22Rv1 (cell line): ENCODE measurements around the gene DYNLT1.

Source experiments
- ZFX ChIP-seq: fragments of 450-650 bp; IDR thresholded peaks from 2 replicates; pipeline ENCODE4 v1.6.1; 2017; ENCODE audit warnings: antibody characterized with exemption, borderline replicate concordance
- TF ChIP-seq, protein P1 (sequence below): fragments of 450-650 bp; IDR thresholded peaks from 2 replicates; pipeline ENCODE4 v1.5.1; 2017; ENCODE audit warnings: mild to moderate bottlenecking

DNA sequence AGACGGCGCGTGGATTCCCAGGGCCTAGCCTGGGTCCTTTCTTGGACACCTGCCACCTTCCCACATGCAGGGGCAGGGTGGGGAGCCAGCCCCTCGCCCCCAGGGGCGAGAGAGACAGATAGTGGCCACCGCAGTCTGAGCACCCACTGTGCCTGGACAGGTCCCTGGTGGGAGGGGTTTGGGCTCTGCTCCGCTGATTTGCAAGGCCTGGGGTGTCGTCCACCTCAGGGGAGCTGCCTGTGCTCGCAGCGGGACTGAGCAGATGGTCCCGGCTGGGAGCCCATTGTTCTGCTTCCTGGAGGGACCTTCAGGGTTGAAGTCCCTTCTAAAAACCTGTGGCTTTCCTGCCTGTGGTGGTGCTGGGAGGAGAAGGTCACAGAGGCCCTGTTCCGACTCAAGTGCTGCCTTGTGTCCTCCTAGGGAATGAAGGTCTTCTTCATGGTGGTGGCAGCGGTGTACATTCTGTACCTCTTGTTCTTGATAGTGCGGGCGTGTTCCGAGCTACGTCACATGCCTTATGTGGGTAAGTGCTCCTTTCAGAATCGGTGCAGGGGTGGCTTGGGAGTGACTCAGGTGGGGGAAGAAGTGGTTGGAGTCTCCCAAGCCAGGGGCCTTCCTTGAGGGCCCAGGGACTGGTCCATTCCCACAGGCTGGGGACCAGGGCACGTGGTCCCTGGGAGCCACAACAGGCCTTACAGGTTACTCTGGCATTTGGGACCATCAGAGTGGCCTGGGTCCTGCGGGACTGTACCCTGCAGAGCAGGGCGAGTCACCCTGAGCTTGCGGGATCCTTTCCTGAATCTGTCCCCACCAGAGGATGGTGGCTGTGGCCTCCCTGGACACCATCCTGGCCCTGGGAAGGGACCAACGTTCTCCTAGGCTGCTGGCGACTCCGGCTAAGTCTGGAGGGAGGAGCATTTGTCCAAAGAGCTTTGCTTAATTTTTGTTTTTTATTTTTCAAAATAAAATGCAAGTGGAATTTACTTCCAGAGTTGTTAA is 19.6 kb downstream of the DYNLT1 start:
- TF ChIP-seq, protein P1, sequence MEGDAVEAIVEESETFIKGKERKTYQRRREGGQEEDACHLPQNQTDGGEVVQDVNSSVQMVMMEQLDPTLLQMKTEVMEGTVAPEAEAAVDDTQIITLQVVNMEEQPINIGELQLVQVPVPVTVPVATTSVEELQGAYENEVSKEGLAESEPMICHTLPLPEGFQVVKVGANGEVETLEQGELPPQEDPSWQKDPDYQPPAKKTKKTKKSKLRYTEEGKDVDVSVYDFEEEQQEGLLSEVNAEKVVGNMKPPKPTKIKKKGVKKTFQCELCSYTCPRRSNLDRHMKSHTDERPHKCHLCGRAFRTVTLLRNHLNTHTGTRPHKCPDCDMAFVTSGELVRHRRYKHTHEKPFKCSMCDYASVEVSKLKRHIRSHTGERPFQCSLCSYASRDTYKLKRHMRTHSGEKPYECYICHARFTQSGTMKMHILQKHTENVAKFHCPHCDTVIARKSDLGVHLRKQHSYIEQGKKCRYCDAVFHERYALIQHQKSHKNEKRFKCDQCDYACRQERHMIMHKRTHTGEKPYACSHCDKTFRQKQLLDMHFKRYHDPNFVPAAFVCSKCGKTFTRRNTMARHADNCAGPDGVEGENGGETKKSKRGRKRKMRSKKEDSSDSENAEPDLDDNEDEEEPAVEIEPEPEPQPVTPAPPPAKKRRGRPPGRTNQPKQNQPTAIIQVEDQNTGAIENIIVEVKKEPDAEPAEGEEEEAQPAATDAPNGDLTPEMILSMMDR, result no peak
- no peak for TF ChIP-seq ZFX
